ENCODE results near the gene VKORC1. TPM values are rescaled to one million over a fixed set of nuclear protein-coding genes. Genes with fewer than 3 reads are reported as not detected.

The VKORC1 gene
- total and polyA plus RNA-seq, 7 experiments from 2014 or later = 29.5 to 93.0 (median 44.2) TPM

- H3K27me3 Mint-ChIP-seq = no peaks in the 10 kb centered on the region
- no peaks in the 10 kb centered on the region for H3K9me3 ChIP-seq (ENCODE audit: control insufficient read depth in 2 of 3, low read length in 3 of 3)
- H3K4me1 Mint-ChIP-seq = peaks cover 0 to 7% (median 0%) of the 10 kb centered on the region in 7 donors
- intact Hi-C loops (cut with micrococcal nuclease) = no loop called here
- DNase-seq (no peak), ATAC-seq (no peak)
- ChIA-PET CTCF (no interaction called here), POLR2A (no interaction called here)
- H3K9me3 Mint-ChIP-seq = no peaks in the 10 kb centered on the region
- no peak overlapping the region for H3K27ac Mint-ChIP-seq
- no peak overlapping the region for H3K4me3 ChIP-seq (ENCODE audit: low read length)
- H3K36me3 Mint-ChIP-seq = peaks cover 0 to 6% (median 1%) of the 10 kb centered on the region in 5 donors
- peaks cover 0 to 39% (median 0%) of the 10 kb centered on the region in 3 experiments for H3K36me3 ChIP-seq (ENCODE audit: control insufficient read depth in 2 of 3, insufficient read depth in 3 of 3, low read length in 3 of 3)
- no peaks in the 10 kb centered on the region for H3K27me3 ChIP-seq (ENCODE audit: control insufficient read depth in 2 of 2, insufficient read depth in 2 of 2, low read length in 2 of 2)
- H3K4me1 ChIP-seq (ENCODE audit: control insufficient read depth in 2 of 2, insufficient read depth in 2 of 2, low read length in 2 of 2) = no peaks in the 10 kb centered on the region
- no peak overlapping the region for H3K27ac ChIP-seq (ENCODE audit: low read depth, low read length)
- no peak overlapping the region for H3K4me3 Mint-ChIP-seq
Measured at GRCh38 chr16:31134625-31135534, 40.3 kb upstream of the VKORC1 start.

GRCh38 chr16:31134091-31134571, 39.5 kb upstream of the VKORC1 start:
- H3K4me1 ChIP-seq (ENCODE audit: control insufficient read depth in 2 of 2, insufficient read depth in 2 of 2, low read length in 2 of 2) = no peaks in the 10 kb centered on the region
- peak; percentile 63 for ATAC-seq
- Mint-ChIP-seq H3K27me3 (no peaks in the 10 kb centered on the region), H3K36me3 (peaks cover 0 to 6% (median 1%) of the 10 kb centered on the region in 5 donors), H3K9me3 (no peaks in the 10 kb centered on the region), H3K27ac (peak overlapping the region in 4 of 9 donors; percentile 38 to 73 (median 50)), H3K4me1 (peaks cover 0 to 7% (median under 1%) of the 10 kb centered on the region in 7 donors), H3K4me3 (no peak overlapping the region)
- H3K27ac ChIP-seq (ENCODE audit: low read depth, low read length) = no peak overlapping the region
- no peaks in the 10 kb centered on the region for H3K9me3 ChIP-seq (ENCODE audit: control insufficient read depth in 2 of 3, low read length in 3 of 3)
- peaks cover 0 to 46% (median 0%) of the 10 kb centered on the region in 3 experiments for H3K36me3 ChIP-seq (ENCODE audit: control insufficient read depth in 2 of 3, insufficient read depth in 3 of 3, low read length in 3 of 3)
- no peak overlapping the region for H3K4me3 ChIP-seq (ENCODE audit: low read length)
- no peak for DNase-seq
- intact Hi-C loops (cut with micrococcal nuclease) = no loop called here
- CTCF ChIA-PET = no interaction called here
- no peaks in the 10 kb centered on the region for H3K27me3 ChIP-seq (ENCODE audit: control insufficient read depth in 2 of 2, insufficient read depth in 2 of 2, low read length in 2 of 2)
- POLR2A ChIA-PET = no interaction called here

GRCh38 chr16:31133046-31133501, 38.5 kb upstream of the VKORC1 start:
- no peaks in the 10 kb centered on the region for H3K27me3 ChIP-seq (ENCODE audit: control insufficient read depth in 2 of 2, insufficient read depth in 2 of 2, low read length in 2 of 2)
- DNase-seq (no peak), ATAC-seq (no peak)
- no peaks in the 10 kb centered on the region for H3K4me1 ChIP-seq (ENCODE audit: control insufficient read depth in 2 of 2, insufficient read depth in 2 of 2, low read length in 2 of 2)
- no peak overlapping the region for H3K4me3 ChIP-seq (ENCODE audit: low read length)
- intact Hi-C loops (cut with micrococcal nuclease) = no loop called here
- H3K4me3 Mint-ChIP-seq = no peak overlapping the region
- peaks cover 0 to 6% (median 1%) of the 10 kb centered on the region in 5 donors for H3K36me3 Mint-ChIP-seq
- H3K9me3 Mint-ChIP-seq = no peaks in the 10 kb centered on the region
- H3K27ac ChIP-seq (ENCODE audit: low read depth, low read length) = no peak overlapping the region
- H3K36me3 ChIP-seq (ENCODE audit: control insufficient read depth in 2 of 3, insufficient read depth in 3 of 3, low read length in 3 of 3) = peaks cover 0 to 57% (median 5%) of the 10 kb centered on the region in 3 experiments
- POLR2A ChIA-PET = no interaction called here
- H3K4me1 Mint-ChIP-seq = peaks cover 0 to 10% (median 7%) of the 10 kb centered on the region in 7 donors
- CTCF ChIA-PET = interaction anchor here (0.6 kb wide), 1 partner anchor 246 kb away, joined by 3 read pairs; no protein-coding TSS in a partner anchor
- no peaks in the 10 kb centered on the region for H3K9me3 ChIP-seq (ENCODE audit: control insufficient read depth in 2 of 3, low read length in 3 of 3)
- peak overlapping the region in 4 of 9 donors; percentile 9 to 73 (median 34) for H3K27ac Mint-ChIP-seq
- no peaks in the 10 kb centered on the region for H3K27me3 Mint-ChIP-seq

- H3K4me3 ChIP-seq (ENCODE audit: low read length) = no peak overlapping the region
- POLR2A ChIA-PET = no interaction called here
- no peaks in the 10 kb centered on the region for H3K4me1 ChIP-seq (ENCODE audit: control insufficient read depth in 2 of 2, insufficient read depth in 2 of 2, low read length in 2 of 2)
- intact Hi-C loops (cut with micrococcal nuclease) = no loop called here
- ATAC-seq (no peak), DNase-seq (no peak)
- CTCF ChIA-PET = interaction anchor here (1.1 kb wide), 1 partner anchor 21 kb away, joined by 3 read pairs; no protein-coding TSS in a partner anchor
- H3K27me3 Mint-ChIP-seq = no peaks in the 10 kb centered on the region
- H3K9me3 Mint-ChIP-seq = no peaks in the 10 kb centered on the region
- H3K27ac Mint-ChIP-seq = no peak overlapping the region
- no peaks in the 10 kb centered on the region for H3K27me3 ChIP-seq (ENCODE audit: control insufficient read depth in 2 of 2, insufficient read depth in 2 of 2, low read length in 2 of 2)
- H3K9me3 ChIP-seq (ENCODE audit: control insufficient read depth in 2 of 3, low read length in 3 of 3) = no peaks in the 10 kb centered on the region
- H3K4me3 Mint-ChIP-seq = no peak overlapping the region
- H3K36me3 Mint-ChIP-seq = peaks cover 0 to 10% (median 4%) of the 10 kb centered on the region in 5 donors
- peaks cover 5 to 63% (median 6%) of the 10 kb centered on the region in 3 experiments for H3K36me3 ChIP-seq (ENCODE audit: control insufficient read depth in 2 of 3, insufficient read depth in 3 of 3, low read length in 3 of 3)
- H3K27ac ChIP-seq (ENCODE audit: low read depth, low read length) = no peak overlapping the region
- H3K4me1 Mint-ChIP-seq = peaks cover 3 to 14% (median 9%) of the 10 kb centered on the region in 7 donors
Measured at GRCh38 chr16:31132303-31132979, 37.8 kb upstream of the VKORC1 start.

GRCh38 chr16:31131841-31132271, 37.3 kb upstream of the VKORC1 start:
- no peaks in the 10 kb centered on the region for H3K9me3 ChIP-seq (ENCODE audit: control insufficient read depth in 2 of 3, low read length in 3 of 3)
- ATAC-seq (no peak), DNase-seq (no peak)
- Mint-ChIP-seq H3K9me3 (no peaks in the 10 kb centered on the region), H3K4me3 (no peak overlapping the region), H3K27me3 (no peaks in the 10 kb centered on the region), H3K4me1 (peaks cover 3 to 14% (median 9%) of the 10 kb centered on the region in 7 donors), H3K36me3 (peaks cover 0 to 10% (median 4%) of the 10 kb centered on the region in 5 donors), H3K27ac (no peak overlapping the region)
- CTCF ChIA-PET = interaction anchor here (1.1 kb wide), 1 partner anchor 20 kb away, joined by 3 read pairs; no protein-coding TSS in a partner anchor
- no peaks in the 10 kb centered on the region for H3K4me1 ChIP-seq (ENCODE audit: control insufficient read depth in 2 of 2, insufficient read depth in 2 of 2, low read length in 2 of 2)
- intact Hi-C loops (cut with micrococcal nuclease) = no loop called here
- H3K4me3 ChIP-seq (ENCODE audit: low read length) = no peak overlapping the region
- H3K27ac ChIP-seq (ENCODE audit: low read depth, low read length) = no peak overlapping the region
- no peaks in the 10 kb centered on the region for H3K27me3 ChIP-seq (ENCODE audit: control insufficient read depth in 2 of 2, insufficient read depth in 2 of 2, low read length in 2 of 2)
- POLR2A ChIA-PET = interaction anchor here (0.7 to 1.9 kb wide), 2 partner anchors 10 to 71 kb away, joined by 3 to 8 read pairs; partner anchors contain the start of gene PYCARD
- H3K36me3 ChIP-seq (ENCODE audit: control insufficient read depth in 2 of 3, insufficient read depth in 3 of 3, low read length in 3 of 3) = peaks cover 5 to 69% (median 8%) of the 10 kb centered on the region in 3 experiments

- H3K27me3 Mint-ChIP-seq = no peaks in the 10 kb centered on the region
- H3K4me1 ChIP-seq (ENCODE audit: control insufficient read depth in 2 of 2, insufficient read depth in 2 of 2, low read length in 2 of 2) = no peaks in the 10 kb centered on the region
- no peaks in the 10 kb centered on the region for H3K9me3 ChIP-seq (ENCODE audit: control insufficient read depth in 2 of 3, low read length in 3 of 3)
- DNase-seq (no peak), ATAC-seq (no peak)
- peaks cover 3 to 15% (median 9%) of the 10 kb centered on the region in 7 donors for H3K4me1 Mint-ChIP-seq
- peaks cover 5 to 70% (median 8%) of the 10 kb centered on the region in 3 experiments for H3K36me3 ChIP-seq (ENCODE audit: control insufficient read depth in 2 of 3, insufficient read depth in 3 of 3, low read length in 3 of 3)
- intact Hi-C loops (cut with micrococcal nuclease) = no loop called here
- no peaks in the 10 kb centered on the region for H3K27me3 ChIP-seq (ENCODE audit: control insufficient read depth in 2 of 2, insufficient read depth in 2 of 2, low read length in 2 of 2)
- H3K9me3 Mint-ChIP-seq = no peaks in the 10 kb centered on the region
- H3K36me3 Mint-ChIP-seq = peaks cover 0 to 11% (median 4%) of the 10 kb centered on the region in 5 donors
- no peak overlapping the region for H3K4me3 ChIP-seq (ENCODE audit: low read length)
- ChIA-PET CTCF (interaction anchor here (1.1 kb wide), 1 partner anchor 20 kb away, joined by 3 read pairs; no protein-coding TSS in a partner anchor), POLR2A (interaction anchor here (0.7 to 1.9 kb wide), 2 partner anchors 10 to 71 kb away, joined by 3 to 8 read pairs; partner anchors contain the start of gene PYCARD)
- H3K27ac Mint-ChIP-seq = no peak overlapping the region
- no peak overlapping the region for H3K27ac ChIP-seq (ENCODE audit: low read depth, low read length)
- no peak overlapping the region for H3K4me3 Mint-ChIP-seq
Measured at GRCh38 chr16:31131416-31131815, 36.8 kb upstream of the VKORC1 start.

Data from naive thymus-derived CD4-positive, alpha-beta T cell (primary cell).